Naive thymus-derived CD8-positive, alpha-beta T cell (primary cell): ENCODE data around the gene EMILIN1. TPM values are rescaled to one million over a fixed set of nuclear protein-coding genes. Genes with fewer than 3 reads are reported as not detected.
"Not testable (repeated sequence)": the region's sequence is repeated elsewhere in the genome, so short reads cannot be mapped to it uniquely, and the experiment has no call there.

Experiments used
- ATAC-seq, 2 donors: fragments of 150-1000 bp; cut with Tn5 transposase in 1 of 2; sonication (Bioruptor Pico), chemical (Tn5 transposase) in 1 of 2; 1 replicate in 1 of 2; 2 replicates in 1 of 2; pipeline ENCODE4 v1.10.0; 2021; ENCODE audit warnings: mild to moderate bottlenecking in 2 of 2, moderate library complexity in 2 of 2
- POLR2A ChIA-PET: fragments of 350-600 bp; sonication (Branson Sonifier 250); formaldehyde crosslinking; loops from one replicate; lab custom pipeline; 2021; ENCODE audit warnings: antibody characterized with exemption; lab: Charles Lee
- DNase-seq, 10 donors: peaks; one replicate each; pipeline versions ENCODE4 v3.0.0 to v3.0.0-alpha.2; 2020 to 2022
- H3K27ac Mint-ChIP-seq, 10 donors: one replicate each; pipeline ENCODE4 v1.8.0; 2020 to 2022; ENCODE audit warnings: mild to moderate bottlenecking in 10 of 10, mixed read lengths in 10 of 10, moderate library complexity in 4 of 10, inconsistent platforms in 1 of 10
- H3K27me3 Mint-ChIP-seq, 5 donors: one replicate each; pipeline ENCODE4 v1.8.0; 2021 to 2022; ENCODE audit warnings: mixed read lengths in 5 of 5
- H3K36me3 Mint-ChIP-seq, 3 donors: one replicate each; pipeline ENCODE4 v1.8.0; 2020 to 2022; ENCODE audit warnings: mixed read lengths in 3 of 3, mild to moderate bottlenecking in 2 of 3, inconsistent platforms in 1 of 3
- H3K4me1 Mint-ChIP-seq, 4 donors: one replicate each; pipeline ENCODE4 v1.8.0; 2021 to 2022; ENCODE audit warnings: mixed read lengths in 4 of 4
- H3K4me3 Mint-ChIP-seq, 10 donors: one replicate each; pipeline ENCODE4 v1.8.0; 2020 to 2022; ENCODE audit warnings: mild to moderate bottlenecking in 10 of 10, mixed read lengths in 10 of 10, moderate library complexity in 6 of 10, inconsistent platforms in 1 of 10
- H3K9me3 Mint-ChIP-seq, 9 donors: one replicate each; pipeline ENCODE4 v1.8.0; 2020 to 2022; ENCODE audit warnings: mixed read lengths in 9 of 9, mild to moderate bottlenecking in 3 of 9, inconsistent platforms in 1 of 9, moderate library complexity in 1 of 9
- polyA plus RNA-seq, 3 donors: library from polyadenylated mRNA; unstranded; fragments of 300-500 nt; fragmentation: Illumina TruSeq; gene quantifications; one replicate each; pipeline ENCODE4 v1.2.3, GENCODE V29; 2021
- total RNA-seq, 8 experiments: library from RNA in 2 of 8; stranded (reverse) in 2 of 8; gene quantifications; one replicate each; pipeline ENCODE4 v1.2.3 and lab custom pipeline; 2021 to 2026

EMILIN1 gene
- total and polyA plus RNA-seq, 5 experiments from 2014 or later: 0.41 to 1.1 (median 0.90) TPM

DNA sequence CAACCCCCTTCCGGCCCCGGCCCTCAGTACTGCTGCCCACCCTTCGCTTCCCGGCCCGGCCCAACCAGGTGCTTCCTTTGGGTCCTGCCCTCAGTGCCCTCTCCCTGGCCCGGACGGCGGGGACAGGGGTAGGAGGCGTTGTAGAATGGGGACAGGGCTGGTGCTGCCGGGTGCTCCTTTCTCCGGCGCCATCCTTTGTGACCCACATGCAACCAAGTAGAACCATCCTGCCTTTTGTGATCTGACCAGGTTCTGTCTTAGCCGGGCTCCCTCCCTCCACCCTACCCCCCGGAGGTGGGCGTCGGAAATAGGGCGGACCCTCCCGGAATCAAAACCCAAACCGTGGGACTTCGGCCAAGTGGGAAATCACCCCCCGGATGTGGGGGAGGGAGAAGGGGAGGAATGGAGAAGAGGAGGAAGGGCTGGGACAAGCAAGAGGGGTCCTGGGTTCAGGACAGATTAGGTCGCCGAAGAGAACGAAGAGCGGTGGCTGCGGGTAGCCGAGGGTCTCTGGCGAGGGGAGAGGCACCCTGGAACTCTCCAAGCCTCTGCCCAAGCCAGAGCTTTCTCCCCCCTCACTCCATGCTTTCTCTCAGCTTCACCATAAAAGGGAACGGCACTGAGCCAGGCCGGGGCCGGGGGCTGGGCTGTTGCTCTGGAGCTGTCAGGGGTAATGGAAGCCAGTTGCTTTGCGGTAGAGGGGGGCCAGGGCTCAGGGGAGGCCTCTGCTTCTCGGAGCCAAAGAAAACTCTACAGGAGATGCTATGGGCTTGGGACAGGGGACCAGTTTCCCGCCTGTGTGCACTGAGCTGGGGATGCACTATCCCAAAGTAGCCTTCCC, 6.2 kb upstream of the EMILIN1 start:
- peaks cover 0 to 27% (median 0%) of the 10 kb centered on the region in 3 donors for H3K36me3 Mint-ChIP-seq
- POLR2A ChIA-PET: interaction anchor here (0.8 to 13.8 kb wide), 13 partner anchors 12 to 591 kb away, joined by 3 to 270 read pairs (median 5); partner anchors contain the start of genes ABHD1, AGBL5, ATRAID and EIF2B4
- H3K27ac Mint-ChIP-seq: peak overlapping the region; percentile 63 to 93 (median 86)
- H3K4me3 Mint-ChIP-seq: peak overlapping the region; percentile 76 to 96 (median 83)
- no peaks in the 10 kb centered on the region for H3K9me3 Mint-ChIP-seq
- peaks cover 49 to 83% (median 77%) of the 10 kb centered on the region in 4 donors for H3K4me1 Mint-ChIP-seq
- no peaks in the 10 kb centered on the region for H3K27me3 Mint-ChIP-seq
- peak in 3 of 10 donors; percentile 22 to 61 (median 28) for DNase-seq
- ATAC-seq: peak; percentile 29 to 38

DNA sequence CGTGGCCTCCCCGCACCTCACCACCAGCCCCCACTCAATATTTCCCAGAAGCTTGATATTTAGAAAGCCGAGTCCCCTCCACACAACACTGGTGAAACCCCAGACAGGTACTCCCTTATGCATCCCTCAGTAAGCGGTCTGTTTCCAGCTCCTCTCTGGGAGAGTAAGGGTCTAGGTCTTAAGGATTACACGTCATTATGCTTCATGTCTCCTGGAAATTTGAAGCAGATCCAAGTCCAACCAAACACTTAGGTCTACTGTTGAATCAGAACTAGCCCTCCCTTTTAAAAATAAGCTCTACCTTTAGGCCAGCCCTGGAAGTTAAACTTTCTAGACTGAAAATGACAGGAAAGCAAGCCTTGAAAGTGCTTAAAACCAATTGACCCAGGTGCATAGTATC, 5.5 kb upstream of the EMILIN1 start:
- Mint-ChIP-seq H3K4me3 (peak overlapping the region; percentile 76 to 96 (median 83)), H3K9me3 (no peaks in the 10 kb centered on the region), H3K36me3 (peaks cover 0 to 23% (median 0%) of the 10 kb centered on the region in 3 donors), H3K27me3 (peaks cover 0 to under 1% (median 0%) of the 10 kb centered on the region in 5 donors), H3K4me1 (peaks cover 45 to 76% (median 74%) of the 10 kb centered on the region in 4 donors), H3K27ac (peak overlapping the region; percentile 14 to 93 (median 84))
- ATAC-seq (no peak), DNase-seq (no peak)
- POLR2A ChIA-PET: interaction anchor here (0.7 to 13.8 kb wide), 6 partner anchors 11 to 62 kb away, joined by 3 to 270 read pairs (median 6); partner anchors contain the start of genes ABHD1, AGBL5, EMILIN1 and KHK

DNA sequence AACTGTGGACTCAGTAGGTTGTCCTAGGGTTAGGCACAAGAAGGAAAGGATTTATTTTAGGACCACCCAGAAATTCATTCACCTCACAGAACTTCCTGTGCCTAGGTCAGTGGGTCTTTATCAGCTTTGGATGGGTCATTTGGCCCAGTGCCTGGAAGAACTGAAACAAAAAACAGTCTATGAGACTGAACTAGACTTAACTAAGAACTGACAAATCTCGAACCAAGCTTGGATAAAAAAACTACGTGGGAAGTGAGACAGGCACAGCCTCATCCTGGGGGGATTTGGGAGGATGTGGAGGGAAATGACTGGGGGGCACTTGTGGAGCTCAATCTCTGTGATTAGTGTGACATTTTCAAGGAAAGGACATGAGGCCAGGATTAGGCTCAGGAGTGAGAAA, 4.6 kb upstream of the EMILIN1 start:
- Mint-ChIP-seq H3K27me3 (peaks cover 0 to 1% (median 0%) of the 10 kb centered on the region in 5 donors), H3K4me3 (peak overlapping the region in 8 of 10 donors; percentile 4 to 96 (median 26)), H3K27ac (peak overlapping the region; percentile 52 to 88 (median 76)), H3K4me1 (peaks cover 40 to 68% (median 66%) of the 10 kb centered on the region in 4 donors), H3K36me3 (peaks cover 0 to 15% (median 0%) of the 10 kb centered on the region in 3 donors), H3K9me3 (no peaks in the 10 kb centered on the region)
- no peak for DNase-seq
- ATAC-seq: no peak
- POLR2A ChIA-PET: interaction anchor here (0.7 to 13.8 kb wide), 4 partner anchors 10 to 25 kb away, joined by 3 to 270 read pairs (median 100); partner anchors contain the start of genes AGBL5, EMILIN1 and KHK

DNA sequence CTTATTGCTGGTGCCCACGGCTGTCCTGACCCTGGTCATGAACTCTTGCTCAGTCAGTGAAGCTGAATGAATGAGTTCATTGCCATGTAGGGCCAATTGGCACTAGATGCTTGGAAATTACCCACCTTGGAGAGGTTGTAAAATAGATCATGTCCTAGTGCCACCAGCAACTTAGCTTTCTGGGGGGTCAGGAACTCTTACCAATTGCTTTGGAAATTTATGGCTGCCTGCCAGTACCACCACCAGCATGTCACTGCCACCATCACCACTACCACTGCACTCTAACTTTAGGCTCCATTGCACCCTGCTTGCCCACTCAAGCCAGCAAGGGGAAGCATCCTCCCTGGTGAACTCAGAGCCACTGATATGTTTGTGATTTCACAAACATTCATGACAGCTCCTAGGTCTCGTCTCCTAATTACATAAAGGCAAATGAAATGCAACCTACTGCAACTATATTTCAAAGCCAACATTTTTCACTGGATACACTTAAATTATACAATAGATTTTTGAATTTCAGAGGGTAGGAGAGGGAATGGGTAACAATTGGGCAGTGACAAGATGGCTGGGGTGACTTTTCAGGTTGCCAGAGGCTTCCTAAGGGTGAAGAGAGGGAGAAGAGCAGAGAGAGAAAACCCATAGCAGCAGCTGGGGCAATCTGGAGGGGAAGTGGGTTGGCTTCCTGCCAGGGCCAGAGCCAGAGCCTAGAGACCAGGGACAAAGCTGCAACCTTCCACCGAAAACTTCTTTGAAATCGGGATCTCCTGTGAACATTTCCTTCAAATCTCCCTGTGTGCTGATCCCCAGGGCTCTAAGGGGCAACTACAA, 3.5 kb upstream of the EMILIN1 start:
- H3K27ac Mint-ChIP-seq: peak overlapping the region in 9 of 10 donors; percentile 63 to 91 (median 81)
- peaks cover 29 to 56% (median 54%) of the 10 kb centered on the region in 4 donors for H3K4me1 Mint-ChIP-seq
- H3K27me3 Mint-ChIP-seq: peaks cover 0 to 1% (median 0%) of the 10 kb centered on the region in 5 donors
- peaks cover 0 to 3% (median 0%) of the 10 kb centered on the region in 3 donors for H3K36me3 Mint-ChIP-seq
- ATAC-seq (peak in 1 of 2 donors; percentile 17), DNase-seq (peak; percentile 36 to 75 (median 58))
- H3K4me3 Mint-ChIP-seq: peak overlapping the region; percentile 16 to 82 (median 62)
- H3K9me3 Mint-ChIP-seq: no peaks in the 10 kb centered on the region
- POLR2A ChIA-PET: interaction anchor here (9.0 to 13.8 kb wide), 2 partner anchors 9 to 18 kb away, joined by 197 to 270 read pairs; partner anchors contain the start of genes AGBL5, EMILIN1 and KHK

DNA sequence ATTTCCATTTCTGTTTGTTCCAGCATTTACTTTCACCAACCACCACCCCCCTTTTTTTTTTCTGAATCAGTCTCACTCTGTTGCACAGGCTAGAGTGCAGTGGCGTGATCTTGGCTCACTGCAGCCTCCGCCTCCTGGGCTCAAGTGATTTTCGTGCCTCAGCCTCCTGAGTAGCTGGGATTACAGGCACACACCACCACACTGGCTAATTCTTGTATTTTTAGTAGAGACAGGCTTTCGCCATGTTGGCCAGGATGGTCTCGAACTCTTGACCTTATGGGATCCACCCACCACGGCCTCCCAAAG, 2.9 kb upstream of the EMILIN1 start:
- not testable (repeated sequence) for H3K27me3 Mint-ChIP-seq, H3K9me3 Mint-ChIP-seq, H3K36me3 Mint-ChIP-seq, DNase-seq
- peak in 1 of 2 donors; percentile 2 for ATAC-seq
- POLR2A ChIA-PET: interaction anchor here (13.8 kb wide), 1 partner anchor 19 kb away, joined by 270 read pairs; the partner anchor contains the start of gene AGBL5
- peaks cover 28 to 56% (median 53%) of the 10 kb centered on the region in 4 donors for H3K4me1 Mint-ChIP-seq
- peak overlapping the region; percentile 16 to 82 (median 62) for H3K4me3 Mint-ChIP-seq
- H3K27ac Mint-ChIP-seq: peak overlapping the region in 9 of 10 donors; percentile 29 to 91 (median 81)

DNA sequence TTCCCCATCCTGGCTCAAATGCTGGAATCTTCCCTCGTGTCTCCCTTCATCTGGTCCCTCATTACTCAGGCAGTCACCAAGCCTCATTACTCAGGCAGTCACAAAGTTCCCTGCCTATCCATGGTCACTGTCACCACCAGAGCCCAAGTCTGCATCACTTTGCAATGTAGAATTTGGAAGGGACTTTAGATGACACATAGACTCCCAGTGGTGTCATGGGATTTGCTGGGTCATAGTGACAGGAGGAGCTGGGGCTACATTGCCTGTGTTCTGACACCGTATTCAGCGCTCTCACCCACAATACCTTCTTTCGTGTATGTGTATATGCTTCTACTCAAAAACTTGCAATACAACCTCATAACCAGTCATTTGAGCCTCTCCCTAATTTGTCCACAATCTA, 2.1 kb upstream of the EMILIN1 start:
- Mint-ChIP-seq H3K36me3 (no peaks in the 10 kb centered on the region), H3K27me3 (peaks cover 0 to 1% (median 0%) of the 10 kb centered on the region in 5 donors), H3K4me3 (peak overlapping the region in 4 of 10 donors; percentile 33 to 63 (median 50)), H3K4me1 (peaks cover 30 to 56% (median 53%) of the 10 kb centered on the region in 4 donors), H3K27ac (peak overlapping the region in 4 of 10 donors; percentile 4 to 80 (median 46)), H3K9me3 (no peaks in the 10 kb centered on the region)
- POLR2A ChIA-PET: interaction anchor here (1.3 to 1.4 kb wide), 2 partner anchors 9 to 25 kb away, joined by 4 to 8 read pairs; partner anchors contain the start of gene AGBL5
- DNase-seq (no peak), ATAC-seq (no peak)

DNA sequence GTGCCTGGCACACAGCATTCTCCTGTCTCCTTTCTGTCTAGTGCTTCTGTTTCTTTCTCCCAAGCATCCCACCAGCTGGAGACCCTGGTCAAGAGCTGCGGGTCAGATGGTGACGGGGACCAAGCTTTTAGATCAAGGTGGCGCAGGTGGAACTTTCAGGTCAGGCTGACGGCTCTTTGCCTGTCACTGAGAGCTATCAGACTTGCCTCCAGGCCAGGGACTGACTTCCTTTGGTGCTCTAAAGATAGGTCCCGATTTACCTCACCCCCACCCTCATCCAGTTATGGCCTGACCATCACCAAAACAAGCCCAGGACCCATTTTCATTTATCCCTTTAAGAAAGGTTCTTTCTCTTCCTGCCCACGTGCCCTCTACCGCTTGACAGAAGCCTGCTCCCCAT, 1.2 kb upstream of the EMILIN1 start:
- H3K4me3 Mint-ChIP-seq: peak overlapping the region in 1 of 10 donors; percentile 33
- DNase-seq (no peak), ATAC-seq (no peak)
- POLR2A ChIA-PET: interaction anchor here (1.3 to 1.4 kb wide), 2 partner anchors 8 to 26 kb away, joined by 4 to 8 read pairs; partner anchors contain the start of gene AGBL5
- H3K36me3 Mint-ChIP-seq: no peaks in the 10 kb centered on the region
- H3K27me3 Mint-ChIP-seq: peaks cover 0 to 1% (median 0%) of the 10 kb centered on the region in 5 donors
- peaks cover 32 to 57% (median 56%) of the 10 kb centered on the region in 4 donors for H3K4me1 Mint-ChIP-seq
- H3K9me3 Mint-ChIP-seq: no peaks in the 10 kb centered on the region
- peak overlapping the region in 1 of 10 donors; percentile 66 for H3K27ac Mint-ChIP-seq

DNA sequence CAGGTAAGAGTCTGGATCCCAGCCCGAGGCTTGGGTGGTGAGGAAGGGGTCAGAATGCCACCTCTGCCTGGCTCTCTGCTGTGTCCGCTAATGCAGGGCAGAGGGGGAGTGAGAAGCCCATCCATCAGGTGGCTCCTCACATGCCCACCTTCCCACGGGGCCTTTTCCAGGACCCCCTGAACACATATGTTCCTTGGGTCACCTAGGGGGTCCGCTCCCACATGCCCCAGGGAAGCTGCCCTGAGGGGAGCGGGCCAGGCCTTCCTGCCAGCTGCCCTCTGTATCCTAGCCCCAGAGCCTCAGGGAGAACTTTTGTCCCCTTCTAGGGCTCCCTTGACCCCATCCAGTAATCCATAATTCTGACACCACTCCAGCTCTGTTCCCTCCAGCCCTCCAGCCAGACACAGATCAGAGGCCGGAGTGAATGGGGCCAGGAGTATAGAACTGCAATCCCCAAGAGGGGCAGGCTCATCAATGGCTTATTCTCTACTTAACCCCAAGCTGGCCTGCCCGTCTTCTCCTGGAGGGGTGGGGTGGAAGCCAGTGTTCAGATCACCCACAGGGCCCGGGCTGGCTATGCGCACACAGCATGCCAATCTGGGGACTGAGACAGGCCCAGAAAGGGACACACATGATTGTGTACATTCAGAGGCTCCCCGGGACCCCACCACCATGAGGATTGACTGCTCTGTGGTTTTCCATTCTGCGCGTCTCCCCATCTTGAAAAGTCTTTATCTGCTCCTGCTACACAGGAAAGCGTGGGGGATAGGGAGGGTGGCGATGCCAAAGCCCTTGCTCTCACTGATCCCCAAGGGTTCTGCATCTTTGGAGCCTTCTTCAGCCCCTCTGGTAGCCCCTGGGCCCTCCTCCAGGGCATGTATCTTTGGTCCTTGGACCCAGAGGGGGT, 1.1 kb downstream of the EMILIN1 start:
- peak overlapping the region in 1 of 10 donors; percentile 41 for H3K4me3 Mint-ChIP-seq
- POLR2A ChIA-PET: interaction anchor here (9.5 to 12.2 kb wide), 2 partner anchors 9 to 27 kb away, joined by 129 to 197 read pairs; partner anchors contain the start of genes AGBL5 and OST4
- H3K27me3 Mint-ChIP-seq: peaks cover 0 to 1% (median 0%) of the 10 kb centered on the region in 5 donors
- no peak for ATAC-seq
- H3K4me1 Mint-ChIP-seq: peaks cover 26 to 39% (median 39%) of the 10 kb centered on the region in 4 donors
- H3K27ac Mint-ChIP-seq: peak overlapping the region in 1 of 10 donors; percentile 13
- no peaks in the 10 kb centered on the region for H3K9me3 Mint-ChIP-seq
- no peaks in the 10 kb centered on the region for H3K36me3 Mint-ChIP-seq
- DNase-seq: peak in 1 of 10 donors; percentile 15

DNA sequence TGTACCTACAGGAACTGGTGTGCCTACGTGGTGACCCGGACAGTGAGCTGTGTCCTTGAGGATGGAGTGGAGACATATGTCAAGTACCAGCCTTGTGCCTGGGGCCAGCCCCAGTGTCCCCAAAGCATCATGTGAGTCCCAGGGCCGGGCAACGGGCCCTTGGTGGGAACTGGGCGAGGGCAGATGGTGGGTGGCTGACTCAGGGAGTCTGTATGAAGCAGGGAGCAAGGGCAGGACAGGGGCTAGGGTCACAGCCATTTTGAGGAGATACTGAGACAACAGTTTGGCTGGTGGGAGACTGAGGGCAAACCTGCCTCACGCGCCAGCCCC, 1.7 kb downstream of the EMILIN1 start:
- Mint-ChIP-seq H3K9me3 (no peaks in the 10 kb centered on the region), H3K36me3 (no peaks in the 10 kb centered on the region), H3K27me3 (peaks cover 0 to 1% (median 0%) of the 10 kb centered on the region in 5 donors), H3K4me3 (peak overlapping the region in 4 of 10 donors; percentile 41 to 66 (median 56)), H3K27ac (peak overlapping the region in 2 of 10 donors; percentile 13 to 95), H3K4me1 (peaks cover 21 to 36% (median 34%) of the 10 kb centered on the region in 4 donors)
- POLR2A ChIA-PET: interaction anchor here (9.5 to 12.2 kb wide), 2 partner anchors 10 to 27 kb away, joined by 129 to 197 read pairs; partner anchors contain the start of genes AGBL5 and OST4
- DNase-seq (no peak), ATAC-seq (no peak)

DNA sequence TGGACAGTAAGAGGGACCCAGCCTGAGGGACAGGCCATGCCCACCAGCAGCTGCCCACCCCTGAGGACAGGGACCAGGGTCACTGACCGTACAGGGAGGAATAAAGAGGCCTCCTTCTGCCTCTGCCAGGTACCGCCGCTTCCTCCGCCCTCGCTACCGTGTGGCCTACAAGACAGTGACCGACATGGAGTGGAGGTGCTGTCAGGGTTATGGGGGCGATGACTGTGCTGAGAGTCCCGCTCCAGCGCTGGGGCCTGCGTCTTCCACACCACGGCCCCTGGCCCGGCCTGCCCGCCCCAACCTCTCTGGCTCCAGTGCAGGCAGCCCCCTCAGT, 2.2 kb downstream of the EMILIN1 start:
- H3K9me3 Mint-ChIP-seq: no peaks in the 10 kb centered on the region
- DNase-seq: no peak
- no peaks in the 10 kb centered on the region for H3K36me3 Mint-ChIP-seq
- peak overlapping the region in 5 of 10 donors; percentile 22 to 89 (median 78) for H3K4me3 Mint-ChIP-seq
- no peak for ATAC-seq
- peaks cover 0 to 1% (median 0%) of the 10 kb centered on the region in 5 donors for H3K27me3 Mint-ChIP-seq
- H3K27ac Mint-ChIP-seq: peak overlapping the region in 8 of 10 donors; percentile 92 to 99 (median 98)
- POLR2A ChIA-PET: interaction anchor here (1.1 to 12.2 kb wide), 3 partner anchors 10 to 28 kb away, joined by 6 to 197 read pairs (median 129); partner anchors contain the start of genes AGBL5 and OST4
- peaks cover 20 to 36% (median 33%) of the 10 kb centered on the region in 4 donors for H3K4me1 Mint-ChIP-seq
